Activated naive CD4-positive, alpha-beta T cell treated with anti-CD3 and anti-CD28 coated beads, Interleukin-2, amount 50 U/mL, for 24 hours (primary cell): ENCODE results near the gene SIK3.

Source experiments
- H3K27ac Mint-ChIP-seq: one replicate; pipeline ENCODE4 v1.8.0; 2021; ENCODE audit warnings: mild to moderate bottlenecking, mixed read lengths
- H3K27me3 Mint-ChIP-seq: one replicate; pipeline ENCODE4 v1.8.0; 2021; ENCODE audit warnings: mixed read lengths
- H3K36me3 Mint-ChIP-seq: one replicate; pipeline ENCODE4 v1.8.0; 2021; ENCODE audit warnings: mixed read lengths
- H3K4me1 Mint-ChIP-seq: one replicate; pipeline ENCODE4 v1.8.0; 2021; ENCODE audit warnings: mixed read lengths
- H3K4me3 Mint-ChIP-seq: one replicate; pipeline ENCODE4 v1.8.0; 2021; ENCODE audit warnings: mild to moderate bottlenecking, mixed read lengths
- H3K9me3 Mint-ChIP-seq: one replicate; pipeline ENCODE4 v1.8.0; 2021; ENCODE audit warnings: mixed read lengths

Gene SIK3

GRCh38 chr11:116989184-116989583, 109.0 kb downstream of the SIK3 start:
- H3K27me3 Mint-ChIP-seq, result no peaks in the 10 kb centered on the region
- no peaks in the 10 kb centered on the region for H3K36me3 Mint-ChIP-seq
- no peak overlapping the region for H3K4me3 Mint-ChIP-seq
- peaks cover 84% of the 10 kb centered on the region for H3K4me1 Mint-ChIP-seq
- no peak overlapping the region for H3K27ac Mint-ChIP-seq
- H3K9me3 Mint-ChIP-seq, result no peaks in the 10 kb centered on the region

DNA sequence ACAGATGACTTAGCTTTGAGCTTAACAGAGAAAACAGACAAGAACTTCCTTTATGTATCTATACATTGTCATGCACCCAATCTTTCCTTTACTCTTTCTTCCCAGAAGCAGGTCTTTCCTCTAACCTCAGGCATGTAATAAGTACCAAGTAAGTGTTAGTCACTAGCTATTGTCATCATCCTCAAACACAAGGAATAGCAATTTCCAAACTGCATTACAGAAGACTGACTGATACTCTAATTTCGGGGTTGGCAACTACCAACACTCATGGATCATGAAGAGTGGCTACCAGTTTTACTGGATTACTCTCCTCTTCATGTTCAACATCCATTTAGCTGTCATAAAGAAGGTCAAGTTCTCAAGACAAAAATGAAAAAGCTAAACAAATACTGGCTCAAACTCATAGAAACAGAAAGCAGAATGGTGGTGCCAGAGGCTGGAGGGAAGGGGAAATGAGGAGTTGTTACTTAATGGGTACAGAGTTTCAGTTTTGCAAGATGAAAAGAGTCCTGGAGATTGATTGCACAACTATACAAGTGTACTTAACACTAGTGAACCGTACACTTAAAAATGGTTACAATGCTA, 111.6 kb downstream of the SIK3 start:
- Mint-ChIP-seq H3K27me3 (no peaks in the 10 kb centered on the region), H3K4me3 (peak overlapping the region; percentile 53), H3K9me3 (no peaks in the 10 kb centered on the region), H3K4me1 (peaks cover 70% of the 10 kb centered on the region), H3K27ac (peak overlapping the region; percentile 1), H3K36me3 (peaks cover 2% of the 10 kb centered on the region)

GRCh38 chr11:116984589-116984988, 113.6 kb downstream of the SIK3 start:
- Mint-ChIP-seq H3K4me3 (no peak overlapping the region), H3K27ac (no peak overlapping the region), H3K36me3 (peaks cover 2% of the 10 kb centered on the region), H3K9me3 (no peaks in the 10 kb centered on the region), H3K27me3 (no peaks in the 10 kb centered on the region), H3K4me1 (peaks cover 76% of the 10 kb centered on the region)

DNA sequence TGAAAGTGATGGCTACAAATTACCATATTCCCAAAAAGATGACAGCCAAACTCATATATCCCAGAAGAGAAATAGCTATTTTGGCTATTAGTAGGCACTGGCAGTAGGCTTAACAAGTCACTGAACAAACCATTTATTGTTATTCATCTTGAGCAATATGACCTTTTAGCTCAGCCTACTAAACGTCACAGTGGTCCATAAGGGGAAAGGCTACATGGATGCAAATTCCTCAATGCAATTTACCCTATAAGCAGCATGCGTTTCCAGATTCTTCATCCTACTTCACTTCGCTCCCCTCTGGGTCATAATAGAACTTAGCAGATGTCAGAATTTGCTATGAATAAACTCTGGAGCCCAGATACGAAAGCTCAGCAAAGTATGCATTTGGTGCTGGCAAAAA, 114.0 kb downstream of the SIK3 start:
- H3K36me3 Mint-ChIP-seq, result peaks cover 2% of the 10 kb centered on the region
- no peaks in the 10 kb centered on the region for H3K27me3 Mint-ChIP-seq
- no peaks in the 10 kb centered on the region for H3K9me3 Mint-ChIP-seq
- H3K27ac Mint-ChIP-seq, result no peak overlapping the region
- H3K4me1 Mint-ChIP-seq, result peaks cover 76% of the 10 kb centered on the region
- no peak overlapping the region for H3K4me3 Mint-ChIP-seq

GRCh38 chr11:116981266-116981885, 116.9 kb downstream of the SIK3 start:
- peaks cover 6% of the 10 kb centered on the region for H3K36me3 Mint-ChIP-seq
- H3K4me3 Mint-ChIP-seq, result peak overlapping the region; percentile 71
- H3K27ac Mint-ChIP-seq, result no peak overlapping the region
- no peaks in the 10 kb centered on the region for H3K27me3 Mint-ChIP-seq
- H3K4me1 Mint-ChIP-seq, result peaks cover 69% of the 10 kb centered on the region
- H3K9me3 Mint-ChIP-seq, result no peaks in the 10 kb centered on the region

GRCh38 chr11:116980136-116980793, 118.0 kb downstream of the SIK3 start:
- H3K4me1 Mint-ChIP-seq, result peaks cover 58% of the 10 kb centered on the region
- peak overlapping the region; percentile 48 for H3K27ac Mint-ChIP-seq
- no peaks in the 10 kb centered on the region for H3K27me3 Mint-ChIP-seq
- H3K9me3 Mint-ChIP-seq, result no peaks in the 10 kb centered on the region
- peak overlapping the region; percentile 71 for H3K4me3 Mint-ChIP-seq
- peaks cover 7% of the 10 kb centered on the region for H3K36me3 Mint-ChIP-seq

GRCh38 chr11:116976941-116977570, 121.2 kb downstream of the SIK3 start:
- H3K36me3 Mint-ChIP-seq, result peaks cover 6% of the 10 kb centered on the region
- H3K27ac Mint-ChIP-seq, result no peak overlapping the region
- H3K4me1 Mint-ChIP-seq, result peaks cover 68% of the 10 kb centered on the region
- no peaks in the 10 kb centered on the region for H3K27me3 Mint-ChIP-seq
- H3K9me3 Mint-ChIP-seq, result no peaks in the 10 kb centered on the region
- H3K4me3 Mint-ChIP-seq, result no peak overlapping the region

GRCh38 chr11:116975661-116976060, 122.6 kb downstream of the SIK3 start:
- H3K9me3 Mint-ChIP-seq, result no peaks in the 10 kb centered on the region
- no peak overlapping the region for H3K4me3 Mint-ChIP-seq
- H3K4me1 Mint-ChIP-seq, result peaks cover 62% of the 10 kb centered on the region
- H3K27ac Mint-ChIP-seq, result no peak overlapping the region
- H3K36me3 Mint-ChIP-seq, result peaks cover 6% of the 10 kb centered on the region
- no peaks in the 10 kb centered on the region for H3K27me3 Mint-ChIP-seq

DNA sequence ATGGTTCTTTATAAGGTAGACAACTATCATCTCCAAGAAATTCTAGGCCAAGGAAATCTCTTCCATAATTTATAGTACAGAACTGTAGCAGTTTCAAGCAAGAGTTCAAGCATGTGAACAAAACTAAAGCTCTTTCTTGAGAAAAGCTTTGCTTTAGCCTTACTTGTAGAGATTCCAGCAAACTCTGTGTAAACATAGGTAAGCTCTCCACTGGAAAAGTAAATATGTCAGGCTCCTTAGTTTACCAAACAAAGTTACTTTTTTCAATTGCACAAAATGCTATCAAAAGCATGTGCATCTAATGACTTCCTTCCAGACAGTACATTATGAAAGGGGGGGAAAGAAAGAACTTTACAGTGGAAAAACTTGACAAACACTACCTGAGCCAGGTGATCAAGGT, 125.0 kb downstream of the SIK3 start:
- no peaks in the 10 kb centered on the region for H3K27me3 Mint-ChIP-seq

GRCh38 chr11:116972691-116973090, 125.5 kb downstream of the SIK3 start:
- no peaks in the 10 kb centered on the region for H3K9me3 Mint-ChIP-seq
- H3K27ac Mint-ChIP-seq, result no peak overlapping the region
- peaks cover 6% of the 10 kb centered on the region for H3K36me3 Mint-ChIP-seq
- no peak overlapping the region for H3K4me3 Mint-ChIP-seq
- H3K27me3 Mint-ChIP-seq, result no peaks in the 10 kb centered on the region
- H3K4me1 Mint-ChIP-seq, result peaks cover 49% of the 10 kb centered on the region

More for the DNA sequence above, 125.0 kb downstream of the SIK3 start:
- Mint-ChIP-seq H3K4me3 (no peak overlapping the region), H3K4me1 (peaks cover 50% of the 10 kb centered on the region), H3K27ac (no peak overlapping the region), H3K9me3 (no peaks in the 10 kb centered on the region), H3K36me3 (peaks cover 7% of the 10 kb centered on the region)

DNA sequence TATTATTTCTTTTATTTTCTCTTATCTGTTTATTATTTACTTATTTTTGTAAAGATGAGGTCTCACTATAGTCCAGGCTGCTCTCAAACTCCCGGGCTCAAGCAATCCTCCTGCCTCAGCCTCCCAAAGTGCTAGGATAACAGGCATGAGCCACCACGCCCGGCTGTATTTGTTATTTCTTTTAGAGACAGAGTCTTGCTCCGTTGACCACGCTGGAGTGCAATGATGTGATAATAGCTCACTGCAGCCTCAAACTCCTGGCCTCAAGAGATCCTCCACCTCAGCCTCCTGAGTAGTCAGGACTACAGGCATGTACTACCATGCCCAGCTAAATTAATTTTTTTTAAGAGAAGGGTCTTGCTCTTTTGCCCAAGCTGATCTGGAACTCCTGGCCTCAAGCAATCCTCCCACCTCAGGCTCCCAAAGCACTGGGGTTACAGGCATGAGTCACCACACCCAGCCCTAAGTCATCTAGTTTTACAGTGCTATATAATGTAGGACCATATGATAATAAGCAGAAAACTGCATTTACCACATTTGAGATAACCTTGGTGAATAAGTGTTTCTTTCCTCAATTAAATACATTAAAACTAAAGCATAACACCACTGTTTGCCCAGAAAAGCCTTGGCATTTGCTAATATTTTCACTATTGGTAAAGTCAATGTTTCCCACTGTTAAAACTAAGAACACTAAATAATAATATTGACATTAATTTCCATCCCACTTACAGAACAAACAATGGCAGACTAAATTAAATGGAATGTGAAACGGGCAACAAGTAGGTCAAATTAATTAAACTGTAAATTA, 127.5 kb downstream of the SIK3 start:
- no peak overlapping the region for H3K4me3 Mint-ChIP-seq
- H3K36me3 Mint-ChIP-seq, result peaks cover 7% of the 10 kb centered on the region
- no peaks in the 10 kb centered on the region for H3K9me3 Mint-ChIP-seq
- no peaks in the 10 kb centered on the region for H3K27me3 Mint-ChIP-seq
- H3K27ac Mint-ChIP-seq, result no peak overlapping the region
- peaks cover 54% of the 10 kb centered on the region for H3K4me1 Mint-ChIP-seq

DNA sequence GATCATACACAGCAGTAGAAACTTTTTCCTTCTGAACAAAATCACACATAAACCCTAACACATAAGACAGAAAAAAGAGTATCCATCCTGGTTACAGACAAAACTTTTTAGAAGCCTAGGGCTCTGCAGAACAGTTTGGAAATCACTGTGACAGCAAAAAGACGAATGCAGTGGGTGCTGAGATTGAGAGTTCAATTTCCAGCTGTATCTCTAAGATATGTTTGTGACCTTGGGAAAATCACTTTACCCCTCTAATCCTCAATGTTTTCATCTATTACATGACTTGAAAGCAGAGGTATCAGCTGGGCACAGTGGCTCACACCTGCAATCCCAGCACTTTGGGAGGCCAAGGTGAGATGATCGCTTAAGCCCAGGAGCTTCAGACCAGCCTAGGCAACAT, 128.5 kb downstream of the SIK3 start:
- H3K27ac Mint-ChIP-seq, result no peak overlapping the region
- peaks cover 7% of the 10 kb centered on the region for H3K36me3 Mint-ChIP-seq
- H3K4me1 Mint-ChIP-seq, result peaks cover 52% of the 10 kb centered on the region

GRCh38 chr11:116964269-116964668, 134.0 kb downstream of the SIK3 start:
- Mint-ChIP-seq H3K4me3 (no peak overlapping the region), H3K27ac (no peak overlapping the region), H3K27me3 (no peaks in the 10 kb centered on the region), H3K9me3 (no peaks in the 10 kb centered on the region), H3K36me3 (peaks cover 4% of the 10 kb centered on the region), H3K4me1 (peaks cover 34% of the 10 kb centered on the region)

More for the DNA sequence above, 128.5 kb downstream of the SIK3 start:
- no peak overlapping the region for H3K4me3 Mint-ChIP-seq
- no peaks in the 10 kb centered on the region for H3K9me3 Mint-ChIP-seq
- H3K27me3 Mint-ChIP-seq, result no peaks in the 10 kb centered on the region

DNA sequence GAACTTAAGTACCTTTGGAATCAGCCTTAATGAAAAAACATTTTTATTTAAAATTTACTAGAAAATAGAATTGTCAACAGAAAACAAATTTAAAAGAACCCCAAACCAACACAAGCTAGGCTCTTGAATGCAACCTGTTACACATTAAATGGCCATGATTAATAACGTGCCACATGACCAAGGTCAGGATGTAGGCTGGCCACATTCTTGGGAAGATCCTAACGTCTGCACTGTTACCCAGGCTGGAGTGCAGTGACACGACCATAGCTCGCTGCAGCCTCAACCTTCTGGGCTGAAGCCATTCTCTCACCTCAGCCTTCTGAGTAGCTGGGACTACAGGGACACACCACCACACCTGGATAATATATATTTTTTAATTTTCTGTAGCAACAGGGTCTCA, 134.4 kb downstream of the SIK3 start:
- Mint-ChIP-seq H3K4me1 (peaks cover 35% of the 10 kb centered on the region), H3K27me3 (no peaks in the 10 kb centered on the region), H3K36me3 (peaks cover 4% of the 10 kb centered on the region), H3K27ac (no peak overlapping the region), H3K4me3 (no peak overlapping the region), H3K9me3 (no peaks in the 10 kb centered on the region)

DNA sequence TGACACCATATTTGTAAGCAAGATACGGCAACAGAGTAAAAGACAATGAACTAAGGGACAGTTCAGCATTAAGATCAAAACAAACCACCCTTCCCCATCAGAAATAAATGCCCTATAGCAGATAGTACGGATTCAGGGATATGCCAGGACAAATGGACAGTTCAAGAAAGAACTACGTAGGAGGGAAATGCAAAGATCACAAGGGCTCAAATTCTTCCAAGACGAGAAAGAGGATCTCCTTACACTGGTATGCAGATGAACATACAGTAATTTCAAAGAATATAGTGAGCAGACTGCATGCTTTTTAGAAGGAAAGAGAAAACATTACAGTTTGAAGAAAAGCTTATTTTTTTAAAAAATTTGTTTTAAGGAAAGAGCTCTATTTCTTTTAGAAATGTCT, 136.1 kb downstream of the SIK3 start:
- Mint-ChIP-seq H3K27me3 (no peaks in the 10 kb centered on the region), H3K4me3 (no peak overlapping the region), H3K9me3 (no peaks in the 10 kb centered on the region), H3K27ac (no peak overlapping the region), H3K36me3 (peaks cover 9% of the 10 kb centered on the region), H3K4me1 (peaks cover 38% of the 10 kb centered on the region)
